B cell (primary cell): ENCODE data around the gene SSRP1.

Experiments
- CTCF ChIP-seq: fragments of 200-600 bp; IDR thresholded peaks from one replicate; pipeline ENCODE4 v1.8.0; 2022; ENCODE audit warnings: antibody characterized with exemption, mild to moderate bottlenecking
- EZH2 ChIP-seq: IDR thresholded peaks from 2 replicates; pipeline ENCODE4 v1.6.1; 2012; ENCODE audit warnings: borderline replicate concordance, low read depth, mild to moderate bottlenecking, moderate library complexity, low read length; ENCODE audit not compliant: insufficient read depth, poor library complexity, severe bottlenecking

GRCh38 chr11:57315491-57315890 lies 20.2 kb downstream of the SSRP1 start:
- TF ChIP-seq CTCF (no peak), EZH2 (no peak)
